DND-41 (cell line): Measurements from ENCODE around the gene HOXB7.

Experiments
- ATAC-seq: fragments of 200-7000 bp; cut with Tn5 transposase; 3 replicates; pipeline ENCODE4 v1.9.1; 2021; ENCODE audit warnings: low read depth; ENCODE audit not compliant: insufficient read depth
- DNase-seq: peaks from one replicate; pipeline ENCODE4 v3.0.0-alpha.2; 2020
- H2AFZ ChIP-seq: 2 replicates; pipeline ENCODE4 v1.6.0; 2012; ENCODE audit warnings: low read depth, low read length
- H3K27ac ChIP-seq: 2 replicates; pipeline ENCODE4 v1.5.1; 2012; ENCODE audit warnings: low read length, inconsistent platforms
- H3K27me3 ChIP-seq: fragments of 200-600 bp; sonication (generic); 2 replicates; pipeline ENCODE4 v1.6.0; 2012; ENCODE audit warnings: low read length, mild to moderate bottlenecking, inconsistent platforms; ENCODE audit not compliant: insufficient read depth, poor library complexity
- H3K36me3 ChIP-seq: 2 replicates; pipeline ENCODE4 v1.5.1; 2012; ENCODE audit warnings: low read length, inconsistent platforms; ENCODE audit not compliant: insufficient read depth
- H3K4me1 ChIP-seq: 2 replicates; pipeline ENCODE4 v1.5.1; 2012; ENCODE audit warnings: mild to moderate bottlenecking, low read length; ENCODE audit not compliant: insufficient read depth
- H3K4me2 ChIP-seq: 2 replicates; pipeline ENCODE4 v1.6.0; 2012; ENCODE audit warnings: mild to moderate bottlenecking, moderate library complexity, low read length, inconsistent platforms; ENCODE audit not compliant: insufficient read depth
- H3K4me3 ChIP-seq, 2 experiments: fragments of 200-600 bp in 1 of 2; shearing (Covaris generic) in 1 of 2; 2 replicates each; pipeline ENCODE4 v1.5.1; 2012 to 2016; ENCODE audit warnings: inconsistent platforms in 2 of 2, low read length in 2 of 2, mild to moderate bottlenecking in 2 of 2, low read depth in 1 of 2, moderate library complexity in 1 of 2
- H3K79me2 ChIP-seq: 2 replicates; pipeline ENCODE4 v1.6.0; 2012; ENCODE audit warnings: low read length, inconsistent platforms; ENCODE audit not compliant: insufficient read depth
- H3K9ac ChIP-seq: 2 replicates; pipeline ENCODE4 v1.6.0; 2012; ENCODE audit warnings: low read depth, mild to moderate bottlenecking, inconsistent platforms, low read length, moderate library complexity
- H3K9me3 ChIP-seq: 2 replicates; pipeline ENCODE4 v1.5.1; 2012; ENCODE audit warnings: low read length, moderate library complexity, mild to moderate bottlenecking, inconsistent platforms; ENCODE audit not compliant: insufficient read depth, severe bottlenecking
- H4K20me1 ChIP-seq: 2 replicates; pipeline ENCODE4 v1.6.0; 2012; ENCODE audit warnings: low read length; ENCODE audit not compliant: insufficient read depth
- CTCF ChIP-seq: IDR thresholded peaks from 2 replicates; pipeline ENCODE4 v1.5.1; 2012; ENCODE audit warnings: borderline replicate concordance, low read length, moderate library complexity, mild to moderate bottlenecking; ENCODE audit not compliant: poor library complexity, severe bottlenecking; ENCODE audit errors: extremely low read depth
- EZH2 ChIP-seq: IDR thresholded peaks from 3 replicates; pipeline ENCODE4 v1.6.1; 2012; ENCODE audit warnings: borderline replicate concordance, low read depth, mild to moderate bottlenecking, moderate library complexity, low read length, inconsistent platforms; ENCODE audit not compliant: severe bottlenecking

HOXB7 gene

GRCh38 chr17:48577946-48578615 is 32.7 kb downstream of the HOXB7 start, which contains the start of gene HOXB4:
Gene HOXB4, minus strand, starts transcription at chr17:48578350. Its CDS starts 31 bp downstream, at chr17:48578319.
- Histone ChIP-seq H3K9ac (no peak within 1 kb of the TSS), H3K9me3 (no peaks in the 10 kb centered on the region), H3K4me2 (no peak within 1 kb of the TSS), H3K27ac (no peak within 1 kb of the TSS), H4K20me1 (peaks cover 4% of the 10 kb centered on the region; the same call in 1 of the 2 replicates), H2AFZ (no peak within 1 kb of the TSS), H3K27me3 (peaks cover 10% of the 10 kb centered on the region), H3K4me3 (no peak within 1 kb of the TSS), H3K36me3 (no peaks in the 10 kb centered on the region), H3K4me1 (no peaks in the 10 kb centered on the region), H3K79me2 (no peaks in the 10 kb centered on the region)
- TF ChIP-seq EZH2 (no peak), CTCF (no peak)
- no peak for ATAC-seq
- DNase-seq = no peak

- Histone ChIP-seq H4K20me1 (peaks cover 4% of the 10 kb centered on the region; the same call in 1 of the 2 replicates), H3K4me2 (no peak overlapping the region), H3K36me3 (no peaks in the 10 kb centered on the region), H3K79me2 (no peaks in the 10 kb centered on the region), H3K9ac (no peak overlapping the region), H3K27me3 (peaks cover 17% of the 10 kb centered on the region), H2AFZ (no peak overlapping the region), H3K9me3 (no peaks in the 10 kb centered on the region), H3K4me1 (no peaks in the 10 kb centered on the region), H3K27ac (no peak overlapping the region), H3K4me3 (no peak overlapping the region)
- ATAC-seq = no peak
- DNase-seq = no peak
- TF ChIP-seq EZH2 = no peak
- TF ChIP-seq CTCF = no peak
Observed at GRCh38 chr17:48577330-48577945, 33.4 kb downstream of the HOXB7 start.

- H3K4me3 ChIP-seq = no peak overlapping the region
- H4K20me1 ChIP-seq = peaks cover 4% of the 10 kb centered on the region; the same call in 1 of the 2 replicates
- H3K36me3 ChIP-seq = no peaks in the 10 kb centered on the region
- H2AFZ ChIP-seq = no peak overlapping the region
- no peak overlapping the region for H3K27ac ChIP-seq
- no peaks in the 10 kb centered on the region for H3K79me2 ChIP-seq
- peaks cover 24% of the 10 kb centered on the region for H3K27me3 ChIP-seq
- no peaks in the 10 kb centered on the region for H3K4me1 ChIP-seq
- TF ChIP-seq CTCF (no peak), EZH2 (no peak)
- no peaks in the 10 kb centered on the region for H3K9me3 ChIP-seq
- no peak overlapping the region for H3K4me2 ChIP-seq
- no peak overlapping the region for H3K9ac ChIP-seq
- DNase-seq (no peak), ATAC-seq (no peak)
Observed at GRCh38 chr17:48576479-48577309, 34.1 kb downstream of the HOXB7 start.
